HAP-1 (cell line): ENCODE results near the gene PALMD.

Experiments
- DNase-seq, 2 experiments: peaks; one replicate each; pipeline ENCODE4 v3.0.0-alpha.2; 2016 to 2020; ENCODE audit warnings: low spot score in 2 of 2
- H3K27me3 ChIP-seq: fragments of 250-450 bp; sonication (Bioruptor Pico); 2 replicates; pipeline ENCODE4 v1.5.1; 2020; ENCODE audit warnings: low read depth, mild to moderate bottlenecking, moderate library complexity
- H3K36me3 ChIP-seq: fragments of 250-450 bp; sonication (Bioruptor Pico); replicated peaks from 2 replicates; pipeline ENCODE4 v1.5.1; 2020; ENCODE audit warnings: mild to moderate bottlenecking
- H3K4me1 ChIP-seq: fragments of 250-450 bp; sonication (Bioruptor Pico); 2 replicates; pipeline ENCODE4 v1.5.1; 2020; ENCODE audit warnings: mild to moderate bottlenecking
- H3K4me3 ChIP-seq: fragments of 250-450 bp; sonication (Bioruptor Pico); 2 replicates; pipeline ENCODE4 v1.5.1; 2020; ENCODE audit warnings: mild to moderate bottlenecking, moderate library complexity
- H3K9me3 ChIP-seq: fragments of 250-450 bp; sonication (Bioruptor Pico); 2 replicates; pipeline ENCODE4 v1.5.1; 2020; ENCODE audit warnings: mild to moderate bottlenecking, moderate library complexity
- in situ Hi-C: fragments of 300-500 bp; cut with MboI; formaldehyde crosslinking; loops from 3 replicates; pipeline ENCODE4 v1.14.3; 2020; ENCODE audit warnings: low sequenced_read_pairs, inconsistent platforms, mixed read lengths

PALMD gene

GRCh38 chr1:99614728-99615127 lies 31.2 kb upstream of the PALMD start:
- in situ Hi-C loops = no loop called here
- Histone ChIP-seq H3K4me3 (no peak overlapping the region), H3K27me3 (0 out of 2 replicates have a peak, but pooled peaks cover 4% of the 10 kb centered on the region), H3K9me3 (no peaks in the 10 kb centered on the region), H3K4me1 (no peaks in the 10 kb centered on the region), H3K36me3 (no peaks in the 10 kb centered on the region)
- DNase-seq = no peak

DNA sequence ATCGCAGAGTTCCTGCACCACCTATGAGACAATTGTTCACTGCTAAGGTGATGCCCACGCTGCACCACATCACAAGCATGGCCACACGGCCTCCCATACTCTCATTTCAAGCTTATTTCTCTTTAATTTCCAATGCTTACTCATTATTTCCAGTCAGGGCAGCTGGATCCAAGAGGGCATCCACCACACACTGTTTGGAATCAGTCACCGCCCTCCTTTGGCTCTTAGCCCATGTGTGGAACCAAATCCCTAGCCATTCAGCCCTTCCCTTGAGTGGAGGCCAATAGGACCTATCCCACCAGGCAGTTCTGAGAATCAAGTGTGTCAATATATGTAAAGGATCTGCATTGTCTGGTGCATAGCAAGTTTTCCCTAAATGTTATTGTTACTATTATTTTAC lies 26.3 kb upstream of the PALMD start:
- H3K4me3 ChIP-seq = no peak overlapping the region
- no peaks in the 10 kb centered on the region for H3K36me3 ChIP-seq
- no peaks in the 10 kb centered on the region for H3K9me3 ChIP-seq
- in situ Hi-C loops = no loop called here
- no peak for DNase-seq
- H3K27me3 ChIP-seq = no peaks in the 10 kb centered on the region
- no peaks in the 10 kb centered on the region for H3K4me1 ChIP-seq

DNA sequence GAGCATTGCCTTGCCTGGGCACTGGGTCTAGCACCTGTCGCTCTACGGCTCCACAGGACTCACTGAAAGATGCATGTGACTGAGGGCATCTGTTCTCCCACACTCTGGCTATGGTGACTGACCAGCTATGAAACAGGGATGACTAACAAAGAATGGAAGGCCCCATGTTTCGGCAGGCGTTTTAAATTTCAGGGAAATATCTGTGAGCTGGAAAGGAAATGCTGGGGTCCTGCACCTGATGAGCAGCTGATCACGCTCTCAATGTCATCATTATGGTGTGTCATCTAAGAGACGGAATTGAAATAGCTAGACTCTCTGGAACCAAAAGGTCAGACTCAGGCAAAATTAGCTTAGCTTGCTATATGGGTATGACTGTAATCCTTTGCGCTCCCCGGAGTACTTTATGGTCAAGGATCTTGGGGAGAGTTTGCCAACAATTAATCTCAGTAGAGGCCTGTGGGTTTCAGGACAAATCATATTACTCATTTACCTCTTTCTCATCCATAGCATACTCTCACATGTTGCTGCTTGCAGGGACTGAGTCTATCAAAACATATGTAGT lies 24.5 kb upstream of the PALMD start:
- Histone ChIP-seq H3K36me3 (no peaks in the 10 kb centered on the region), H3K4me3 (no peak overlapping the region), H3K4me1 (no peaks in the 10 kb centered on the region), H3K9me3 (no peaks in the 10 kb centered on the region), H3K27me3 (no peaks in the 10 kb centered on the region)
- DNase-seq = no peak
- in situ Hi-C loops = no loop called here

DNA sequence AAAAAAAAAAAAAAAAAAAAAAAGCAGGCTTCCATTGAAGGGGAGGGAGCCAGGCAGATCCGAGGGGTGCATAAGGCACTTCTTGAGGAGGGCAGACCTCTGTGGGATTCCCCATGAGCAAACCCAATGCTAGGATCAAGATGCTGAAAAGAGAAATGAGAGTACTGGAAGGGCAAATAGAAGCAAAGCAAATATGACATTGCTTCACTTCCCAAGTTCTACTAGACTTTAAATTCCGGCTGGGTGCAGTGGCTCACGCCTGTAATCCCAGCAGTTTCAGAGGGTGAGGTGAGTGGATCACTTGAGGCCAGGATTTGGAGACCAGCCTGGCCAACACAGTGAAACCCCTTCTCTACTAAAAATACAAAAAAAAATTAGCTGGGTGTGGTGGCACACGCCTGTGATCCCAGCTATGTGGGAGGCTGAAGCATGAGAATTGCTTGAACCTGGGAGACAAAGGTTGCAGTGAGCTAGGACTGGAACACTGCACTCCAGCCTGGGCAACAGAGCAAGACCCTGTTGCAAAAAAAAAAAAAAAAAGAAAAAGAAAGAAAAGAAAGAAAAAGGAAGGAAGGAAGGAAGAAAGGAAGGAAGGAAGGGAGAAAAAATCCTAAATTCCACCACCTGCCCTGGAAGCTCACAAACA lies 23.1 kb upstream of the PALMD start:
- Histone ChIP-seq H3K36me3 (no peaks in the 10 kb centered on the region), H3K9me3 (no peaks in the 10 kb centered on the region), H3K27me3 (no peaks in the 10 kb centered on the region), H3K4me1 (0 out of 2 replicates have a peak, but pooled peaks cover 1% of the 10 kb centered on the region), H3K4me3 (no peak overlapping the region)
- DNase-seq = no peak
- in situ Hi-C loops = no loop called here

DNA sequence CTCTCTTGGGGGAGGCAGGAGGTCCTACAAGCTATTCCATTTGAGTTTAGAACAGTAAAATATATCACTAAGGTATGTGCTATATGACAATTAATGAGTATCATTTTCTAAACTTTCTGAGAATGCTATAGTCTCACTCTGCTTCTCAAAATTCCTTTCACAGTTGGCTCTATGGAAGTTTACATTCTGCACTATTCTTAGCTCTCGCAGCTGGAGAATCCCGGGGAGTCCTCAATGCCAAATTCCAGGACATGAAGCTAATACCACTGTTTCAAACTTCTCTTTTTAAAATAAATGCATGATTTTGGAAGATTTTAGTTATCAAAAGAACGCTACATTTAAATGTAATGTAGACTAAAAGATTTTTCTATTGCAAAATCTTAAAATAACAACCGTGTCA lies 22.4 kb upstream of the PALMD start:
- Histone ChIP-seq H3K27me3 (no peaks in the 10 kb centered on the region), H3K4me1 (0 out of 2 replicates have a peak, but pooled peaks cover 2% of the 10 kb centered on the region), H3K36me3 (no peaks in the 10 kb centered on the region), H3K9me3 (no peaks in the 10 kb centered on the region), H3K4me3 (no peak overlapping the region)
- in situ Hi-C loops = no loop called here
- DNase-seq = no peak

GRCh38 chr1:99627615-99628014 lies 18.3 kb upstream of the PALMD start:
- no peaks in the 10 kb centered on the region for H3K27me3 ChIP-seq
- H3K4me3 ChIP-seq = no peak overlapping the region
- H3K36me3 ChIP-seq = no peaks in the 10 kb centered on the region
- peak in 1 of 2 experiments; percentile 14 for DNase-seq
- 0 out of 2 replicates have a peak, but pooled peaks cover 2% of the 10 kb centered on the region for H3K4me1 ChIP-seq
- in situ Hi-C loops = no loop called here
- no peaks in the 10 kb centered on the region for H3K9me3 ChIP-seq

- no peak for DNase-seq
- no peak overlapping the region for H3K4me3 ChIP-seq
- H3K36me3 ChIP-seq = no peaks in the 10 kb centered on the region
- no peaks in the 10 kb centered on the region for H3K9me3 ChIP-seq
- in situ Hi-C loops = no loop called here
- H3K4me1 ChIP-seq = peaks cover 2% of the 10 kb centered on the region; the same call in 1 of the 2 replicates
- H3K27me3 ChIP-seq = no peaks in the 10 kb centered on the region
Measured at GRCh38 chr1:99629164-99629563, 16.7 kb upstream of the PALMD start.

DNA sequence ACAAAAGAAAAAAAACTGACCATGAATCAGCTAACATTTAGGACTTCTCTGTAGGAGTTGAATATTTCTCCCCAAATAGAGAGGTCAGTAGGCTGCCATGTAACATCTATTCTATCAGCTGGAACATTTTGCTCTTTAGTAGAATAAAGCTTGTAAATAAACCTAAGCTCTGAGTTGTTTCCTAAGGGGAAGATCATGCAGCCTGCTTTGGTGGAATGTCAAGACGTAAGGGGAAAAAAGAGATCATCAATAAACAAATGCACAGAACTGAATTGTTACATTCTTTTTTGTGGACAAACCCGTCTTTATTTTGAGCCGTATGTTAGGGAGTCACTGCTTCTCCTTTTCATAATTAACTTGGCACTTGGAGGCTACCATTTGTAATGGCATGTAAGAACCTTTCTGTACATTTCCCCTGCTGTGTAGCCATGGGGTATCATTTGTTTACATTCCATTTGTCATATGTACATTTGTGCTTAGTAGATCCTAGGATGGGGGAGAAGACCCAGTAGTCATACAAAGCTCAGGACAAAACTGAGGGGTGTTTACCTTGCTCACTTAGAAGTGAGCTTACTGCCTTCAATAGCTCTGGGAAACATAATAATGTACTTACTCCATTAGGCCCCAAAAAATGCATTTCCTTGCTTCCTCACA lies 10.8 kb upstream of the PALMD start:
- Histone ChIP-seq H3K4me1 (peaks cover 11% of the 10 kb centered on the region), H3K27me3 (no peaks in the 10 kb centered on the region), H3K9me3 (no peaks in the 10 kb centered on the region), H3K36me3 (no peaks in the 10 kb centered on the region), H3K4me3 (no peak overlapping the region)
- DNase-seq = no peak
- in situ Hi-C loops = no loop called here

- Histone ChIP-seq H3K4me3 (no peak overlapping the region), H3K9me3 (no peaks in the 10 kb centered on the region), H3K27me3 (no peaks in the 10 kb centered on the region), H3K36me3 (no peaks in the 10 kb centered on the region), H3K4me1 (peaks cover 11% of the 10 kb centered on the region)
- in situ Hi-C loops = no loop called here
- DNase-seq = no peak
Measured at GRCh38 chr1:99635664-99636063, 10.2 kb upstream of the PALMD start.

DNA sequence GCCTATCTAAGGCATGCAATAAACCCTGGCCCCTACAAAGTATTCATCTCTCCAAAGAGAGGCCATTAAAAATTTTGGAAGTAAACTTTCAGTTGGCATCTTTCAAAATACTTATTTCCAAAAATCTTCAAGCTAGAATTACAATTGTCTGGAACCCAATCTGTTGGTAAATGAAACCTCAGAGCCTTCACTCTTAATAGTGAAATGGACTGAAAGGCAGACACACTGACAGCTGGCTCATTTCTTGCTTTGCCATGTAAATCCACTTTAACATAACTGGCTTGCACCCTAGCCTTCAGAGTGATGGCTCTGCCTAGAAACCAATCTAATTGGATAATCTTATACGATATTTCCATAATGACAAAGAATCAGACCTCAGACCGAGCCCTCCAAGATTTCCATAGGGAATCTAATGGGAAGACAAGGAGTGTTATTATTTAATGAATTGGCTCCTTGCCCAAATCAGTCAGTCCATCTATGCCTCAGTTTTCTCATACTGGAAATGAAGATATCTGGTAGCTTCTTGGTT lies 9.2 kb upstream of the PALMD start:
- H3K27me3 ChIP-seq = no peaks in the 10 kb centered on the region
- no peaks in the 10 kb centered on the region for H3K36me3 ChIP-seq
- peaks cover 11% of the 10 kb centered on the region for H3K4me1 ChIP-seq
- H3K9me3 ChIP-seq = no peaks in the 10 kb centered on the region
- no peak overlapping the region for H3K4me3 ChIP-seq
- in situ Hi-C loops = no loop called here
- no peak for DNase-seq

GRCh38 chr1:99638853-99639252 lies 7.1 kb upstream of the PALMD start:
- in situ Hi-C loops = no loop called here

GRCh38 chr1:99639408-99639807 lies 6.5 kb upstream of the PALMD start:
- Histone ChIP-seq H3K27me3 (no peaks in the 10 kb centered on the region), H3K36me3 (no peaks in the 10 kb centered on the region), H3K4me3 (no peak overlapping the region), H3K9me3 (no peaks in the 10 kb centered on the region), H3K4me1 (peaks cover 11% of the 10 kb centered on the region)
- DNase-seq = no peak
- in situ Hi-C loops = no loop called here

More at GRCh38 chr1:99638853-99639252, 7.1 kb upstream of the PALMD start:
- Histone ChIP-seq H3K36me3 (no peaks in the 10 kb centered on the region), H3K4me1 (peaks cover 11% of the 10 kb centered on the region), H3K4me3 (no peak overlapping the region), H3K9me3 (no peaks in the 10 kb centered on the region), H3K27me3 (no peaks in the 10 kb centered on the region)
- DNase-seq = no peak

DNA sequence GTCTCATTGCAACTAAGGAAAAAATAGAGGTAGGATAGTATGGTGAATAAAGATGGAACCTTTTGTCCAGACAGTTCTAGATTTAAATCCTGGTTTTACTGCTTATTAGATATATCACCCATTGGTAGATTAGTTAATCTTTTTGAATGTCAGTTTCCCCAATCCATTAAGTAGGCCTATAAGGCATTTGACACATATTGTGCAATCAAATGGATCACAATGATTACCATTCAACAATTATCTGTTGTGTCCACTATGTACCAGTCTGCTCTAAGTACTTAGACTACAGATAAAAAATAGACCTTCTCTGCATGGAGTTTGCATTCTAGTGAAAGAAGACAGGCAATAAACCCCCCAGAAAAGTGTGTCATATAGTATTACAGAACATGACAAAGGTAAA lies 6.0 kb upstream of the PALMD start:
- DNase-seq = no peak
- Histone ChIP-seq H3K4me1 (peaks cover 9% of the 10 kb centered on the region), H3K4me3 (no peak overlapping the region), H3K9me3 (no peaks in the 10 kb centered on the region), H3K36me3 (no peaks in the 10 kb centered on the region), H3K27me3 (no peaks in the 10 kb centered on the region)
- in situ Hi-C loops = no loop called here

DNA sequence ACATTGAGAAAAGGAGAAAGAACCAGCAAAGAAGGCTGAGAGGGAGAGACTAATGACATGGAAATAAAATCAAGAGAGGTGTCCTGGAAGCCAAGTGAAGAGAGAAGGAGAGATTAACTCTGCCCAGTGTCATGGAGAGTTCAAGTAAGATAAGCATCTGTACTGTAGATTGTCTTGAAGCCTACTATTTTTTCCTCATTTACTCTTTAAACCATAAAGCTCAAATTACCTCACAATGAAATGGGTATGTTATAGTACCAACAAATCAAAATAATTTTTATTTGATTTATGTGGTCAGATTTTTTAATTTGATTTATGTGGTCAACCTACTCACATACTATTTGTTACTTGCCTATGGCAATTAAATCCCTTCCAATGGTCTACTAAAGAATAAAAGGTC lies 5.2 kb upstream of the PALMD start:
- peaks cover 3% of the 10 kb centered on the region for H3K4me1 ChIP-seq
- no peak overlapping the region for H3K4me3 ChIP-seq
- in situ Hi-C loops = no loop called here
- H3K27me3 ChIP-seq = no peaks in the 10 kb centered on the region
- DNase-seq = no peak
- no peaks in the 10 kb centered on the region for H3K9me3 ChIP-seq
- H3K36me3 ChIP-seq = no peaks in the 10 kb centered on the region
